IMR-90 (cell line): ENCODE data around the gene CDCP2. TPM values are rescaled to one million over a fixed set of nuclear protein-coding genes. Genes with fewer than 3 reads are reported as not detected.

ENCODE experiments used
- ATAC-seq: fragments of 200-7000 bp; cut with Tn5 transposase; 2 replicates; pipeline ENCODE4 v1.9.1; 2020; ENCODE audit warnings: low read depth, mild to moderate bottlenecking, moderate library complexity
- BruUV-seq: library from RNA; stranded (reverse); fragments of 400-500 nt; replicated peaks from 2 replicates; lab custom pipeline; 2021; lab: Mats Ljungman, UMichigan
- CTCF ChIA-PET: fragments of 300-600 bp; formaldehyde crosslinking; extraction: SDS; loops from one replicate; lab custom pipeline; 2021; ENCODE audit warnings: antibody characterized with exemption; lab: Yijun Ruan, JAX
- POLR2A ChIA-PET: fragments of 300-600 bp; sonication (Branson Sonifier 250); formaldehyde crosslinking; loops from one replicate; lab custom pipeline; 2022; ENCODE audit warnings: antibody characterized with exemption; ENCODE audit not compliant: unreplicated experiment; lab: Charles Lee
- DNase-seq: peaks from one replicate; pipeline ENCODE4 v3.0.0; 2013
- H2AFZ ChIP-seq: replicated peaks from 2 replicates; pipeline ENCODE3; 2013; ENCODE audit warnings: low read length, mild to moderate bottlenecking; ENCODE audit not compliant: poor library complexity
- H2AK5ac ChIP-seq: 2 replicates; pipeline ENCODE4 v1.6.1; 2013; ENCODE audit warnings: low read depth, low read length, inconsistent platforms
- H2AK9ac ChIP-seq: replicated peaks from 2 replicates; pipeline ENCODE3; 2013; ENCODE audit warnings: mild to moderate bottlenecking, low read depth, low read length, moderate library complexity; ENCODE audit not compliant: poor library complexity
- H2BK120ac ChIP-seq: 2 replicates; pipeline ENCODE4 v1.6.1; 2013; ENCODE audit warnings: low read depth, low read length, inconsistent platforms
- H2BK15ac ChIP-seq: 3 replicates; pipeline ENCODE4 v1.6.1; 2013; ENCODE audit warnings: low read depth, low read length, inconsistent platforms
- H2BK20ac ChIP-seq: 2 replicates; pipeline ENCODE4 v1.6.1; 2013; ENCODE audit warnings: low read depth, mild to moderate bottlenecking, inconsistent platforms, low read length, moderate library complexity
- H2BK5ac ChIP-seq: 2 replicates; pipeline ENCODE4 v1.6.1; 2013; ENCODE audit warnings: mild to moderate bottlenecking, low read depth, low read length, inconsistent platforms; ENCODE audit not compliant: poor library complexity, severe bottlenecking
- H3K14ac ChIP-seq: replicated peaks from 2 replicates; pipeline ENCODE4 v1.6.1; 2013; ENCODE audit warnings: low read depth, low read length, inconsistent platforms
- H3K18ac ChIP-seq: 2 replicates; pipeline ENCODE4 v1.6.1; 2013; ENCODE audit warnings: low read depth, low read length, control low read depth
- H3K23ac ChIP-seq: 2 replicates; pipeline ENCODE4 v1.6.1; 2013; ENCODE audit warnings: low read depth, low read length, inconsistent platforms
- H3K27ac ChIP-seq: 2 replicates; pipeline ENCODE4 v1.5.1; 2013; ENCODE audit warnings: mild to moderate bottlenecking, control low read depth, low read length; ENCODE audit not compliant: insufficient read depth
- H3K27me3 ChIP-seq: 2 replicates; pipeline ENCODE4 v1.6.1; 2013; ENCODE audit warnings: low read length; ENCODE audit not compliant: control insufficient read depth, insufficient read depth
- H3K36me3 ChIP-seq: 2 replicates; pipeline ENCODE4 v1.6.1; 2013; ENCODE audit warnings: low read length, mixed read lengths; ENCODE audit not compliant: control insufficient read depth, insufficient read depth
- H3K4ac ChIP-seq: 2 replicates; pipeline ENCODE4 v1.6.1; 2013; ENCODE audit warnings: low read depth, low read length, inconsistent platforms
- H3K4me1 ChIP-seq: 2 replicates; pipeline ENCODE4 v1.6.1; 2013; ENCODE audit warnings: low read length, mixed read lengths; ENCODE audit not compliant: control insufficient read depth, insufficient read depth
- H3K4me2 ChIP-seq: 2 replicates; pipeline ENCODE4 v1.6.1; 2013; ENCODE audit warnings: low read depth, mild to moderate bottlenecking, control low read depth, low read length, moderate library complexity
- H3K4me3 ChIP-seq: 2 replicates; pipeline ENCODE4 v1.5.1; 2013; ENCODE audit warnings: low read depth, mild to moderate bottlenecking, control low read depth, low read length, moderate library complexity; ENCODE audit not compliant: insufficient read depth
- H3K56ac ChIP-seq: 2 replicates; pipeline ENCODE4 v1.6.1; 2013; ENCODE audit warnings: low read length, inconsistent platforms; ENCODE audit not compliant: insufficient read depth; ENCODE audit errors: extremely low read depth
- H3K79me1 ChIP-seq, 2 experiments: 2 replicates each; pipeline ENCODE4 v1.6.1; 2013; ENCODE audit warnings: low read length in 2 of 2, inconsistent platforms in 1 of 2, low read depth in 1 of 2
- H3K9ac ChIP-seq: 2 replicates; pipeline ENCODE4 v1.6.1; 2013; ENCODE audit warnings: low read depth, low read length, control low read depth
- H3K9me1 ChIP-seq: 2 replicates; pipeline ENCODE4 v1.6.1; 2013; ENCODE audit warnings: low read length, inconsistent platforms; ENCODE audit not compliant: insufficient read depth
- H3K9me3 ChIP-seq: 2 replicates; pipeline ENCODE4 v1.6.1; 2013; ENCODE audit warnings: low read length; ENCODE audit not compliant: control insufficient read depth, insufficient read depth
- H4K20me1 ChIP-seq: 2 replicates; pipeline ENCODE4 v1.6.1; 2013; ENCODE audit warnings: low read length, inconsistent platforms; ENCODE audit not compliant: insufficient read depth
- H4K5ac ChIP-seq: 2 replicates; pipeline ENCODE4 v1.6.1; 2013; ENCODE audit warnings: mild to moderate bottlenecking, low read depth, low read length, control low read depth
- H4K8ac ChIP-seq, 2 experiments: 2 replicates each; pipeline ENCODE4 v1.6.1; 2013; ENCODE audit warnings: low read depth in 2 of 2, low read length in 2 of 2, control low read depth in 1 of 2, inconsistent platforms in 1 of 2
- H4K91ac ChIP-seq: 2 replicates; pipeline ENCODE4 v1.6.1; 2013; ENCODE audit warnings: low read depth, low read length, inconsistent platforms; ENCODE audit not compliant: insufficient read depth
- BHLHE40 ChIP-seq: fragments of 150-350 bp; IDR thresholded peaks from 2 replicates; pipeline ENCODE4 v1.6.1; 2016; ENCODE audit warnings: mild to moderate bottlenecking, low read depth, low read length
- CHD1 ChIP-seq: IDR thresholded peaks from 2 replicates; pipeline ENCODE4 v1.6.1; 2012; ENCODE audit warnings: low read depth, low read length, improper control_type of control experiment
- FOS ChIP-seq: fragments of 150-350 bp; IDR thresholded peaks from 2 replicates; pipeline ENCODE4 v1.6.1; 2016; ENCODE audit warnings: low read depth, low read length
- MAFK ChIP-seq: IDR thresholded peaks from 2 replicates; pipeline ENCODE4 v1.6.1; 2012; ENCODE audit warnings: low read depth, low read length, improper control_type of control experiment
- MAZ ChIP-seq: IDR thresholded peaks from 2 replicates; pipeline ENCODE4 v1.6.1; 2012; ENCODE audit warnings: low read depth, mild to moderate bottlenecking, low read length, improper control_type of control experiment, moderate library complexity, borderline replicate concordance
- MXI1 ChIP-seq: IDR thresholded peaks from 2 replicates; pipeline ENCODE4 v1.6.1; 2012; ENCODE audit warnings: low read depth, mild to moderate bottlenecking, low read length, moderate library complexity, borderline replicate concordance
- POLR2A ChIP-seq: IDR thresholded peaks from 2 replicates; pipeline ENCODE4 v1.6.1; 2012; ENCODE audit warnings: mild to moderate bottlenecking, low read depth, low read length
- RCOR1 ChIP-seq: IDR thresholded peaks from 2 replicates; pipeline ENCODE4 v1.6.1; 2012; ENCODE audit warnings: mild to moderate bottlenecking, low read length, improper control_type of control experiment; ENCODE audit not compliant: insufficient replicate concordance
- WGBS, 2 experiments: methylation state at CpG; one replicate each; pipeline versions ENCODE4 v1.1.5 to v1.1.7; 2013; ENCODE audit warnings: missing lambda C conversion rate in 2 of 2; ENCODE audit not compliant: insufficient read length in 1 of 2; ENCODE audit errors: extremely low coverage in 2 of 2; 5-methylcytosine and 5-hydroxymethylcytosine counted together
- dilution Hi-C: fragments of 300-500 bp; cut with HindIII; formaldehyde crosslinking; loops from one replicate; pipeline ENCODE4 v1.14.3; 2018; ENCODE audit warnings: low sequenced_read_pairs; ENCODE audit not compliant: unreplicated experiment
- in situ Hi-C: fragments of 300-500 bp; cut with MboI; formaldehyde crosslinking; loops from 3 replicates; pipeline ENCODE4 v1.14.3; 2019; ENCODE audit warnings: low sequenced_read_pairs, inconsistent platforms, mixed read lengths
- intact Hi-C: fragments of 100-400 bp; cut with micrococcal nuclease; formaldehyde crosslinking; loops from 2 replicates; pipeline ENCODE4 v1.10.0; 2022
- polyA plus RNA-seq, 3 experiments: library from polyadenylated mRNA; depleted of rRNA; stranded (reverse); fragments of >200 nt; gene quantifications; 2 replicates each; pipeline ENCODE4 v1.2.3, GENCODE V29; 2012; ENCODE audit warnings: low replicate concordance in 1 of 3
- total RNA-seq: library from RNA; depleted of rRNA; stranded (reverse); fragments of >200 nt; gene quantifications from 2 replicates; pipeline ENCODE4 v1.2.3, GENCODE V29; 2012
- TF ChIP-seq, protein P1 (sequence below): fragments of 150-350 bp; IDR thresholded peaks from 2 replicates; pipeline ENCODE4 v1.6.1; 2016; ENCODE audit warnings: low read depth, mild to moderate bottlenecking, low read length, moderate library complexity, borderline replicate concordance

The CDCP2 gene
- total and polyA plus RNA-seq, 2 of the 4 experiments (the other 2 are of a cell fraction): not detected

GRCh38 chr1:54121482-54122134, 31.2 kb downstream of the CDCP2 start (continued):
- TF ChIP-seq MAFK (no peak), POLR2A (peak; percentile 44; the same call in 1 of the 2 replicates), MXI1 (no peak)

GRCh38 chr1:54120698-54121481, 31.9 kb downstream of the CDCP2 start:
- 0 out of 2 replicates have a peak overlapping the region, but pooled peaks have one; percentile 26 for H3K9ac ChIP-seq

More at GRCh38 chr1:54120698-54121481, 31.9 kb downstream of the CDCP2 start:
- peak overlapping the region; percentile 51 to 93; a peak in 3 of 4 replicates for H4K8ac ChIP-seq
- no peak overlapping the region for H3K56ac ChIP-seq
- H2AK9ac ChIP-seq: peak overlapping the region; percentile 79
- H2BK15ac ChIP-seq: peak overlapping the region; percentile 62; the same call in 2 of the 3 replicates
- no peaks in the 10 kb centered on the region for H3K9me3 ChIP-seq
- CTCF ChIA-PET: interaction anchor here (0.9 to 1.0 kb wide), 2 partner anchors 366 to 369 kb away, joined by 3 read pairs; no protein-coding TSS in a partner anchor
- POLR2A ChIA-PET: interaction anchor here (0.5 kb wide), 1 partner anchor 133 kb away, joined by 3 read pairs; no protein-coding TSS in a partner anchor
- H2AFZ ChIP-seq: peak overlapping the region; percentile 92
- H3K4me2 ChIP-seq: peak overlapping the region; percentile 83
- H3K4ac ChIP-seq: peak overlapping the region; percentile 73
- 58% methylated on average over 21 of the region's 33 CpGs; no CpG with 5 or more reads in 1 of the 2 experiments for WGBS, 2 experiments
- TF ChIP-seq RCOR1 (no peak), CHD1 (no peak), MAZ (no peak), FOS (no peak), MXI1 (no peak), BHLHE40 (no peak)
- TF ChIP-seq, protein P1, sequence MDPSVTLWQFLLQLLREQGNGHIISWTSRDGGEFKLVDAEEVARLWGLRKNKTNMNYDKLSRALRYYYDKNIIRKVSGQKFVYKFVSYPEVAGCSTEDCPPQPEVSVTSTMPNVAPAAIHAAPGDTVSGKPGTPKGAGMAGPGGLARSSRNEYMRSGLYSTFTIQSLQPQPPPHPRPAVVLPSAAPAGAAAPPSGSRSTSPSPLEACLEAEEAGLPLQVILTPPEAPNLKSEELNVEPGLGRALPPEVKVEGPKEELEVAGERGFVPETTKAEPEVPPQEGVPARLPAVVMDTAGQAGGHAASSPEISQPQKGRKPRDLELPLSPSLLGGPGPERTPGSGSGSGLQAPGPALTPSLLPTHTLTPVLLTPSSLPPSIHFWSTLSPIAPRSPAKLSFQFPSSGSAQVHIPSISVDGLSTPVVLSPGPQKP: no peak
- peak overlapping the region; percentile 95 for H2BK120ac ChIP-seq
- peak overlapping the region; percentile 77 for H4K91ac ChIP-seq
- BruUV-seq: no TSS peak
- H2AK5ac ChIP-seq: peak overlapping the region; percentile 99
- peaks cover 33% of the 10 kb centered on the region for H3K9me1 ChIP-seq
- dilution Hi-C loops (no loop called here), in situ Hi-C loops (loop anchor here (10.0 kb wide), 1 partner anchor 364 kb away; no protein-coding TSS in a partner anchor), intact Hi-C loops (loop anchor here (1.0 kb wide), 4 partner anchors 79 to 368 kb away; partner anchors contain the start of genes CYB5RL and MRPL37)
- peak overlapping the region; percentile 13; the same call in 1 of the 2 replicates for H3K4me3 ChIP-seq
- no peaks in the 10 kb centered on the region for H4K20me1 ChIP-seq
- ATAC-seq (no peak), DNase-seq (no peak)
- peak overlapping the region; percentile 13; the same call in 1 of the 2 replicates for H2BK20ac ChIP-seq
- no peaks in the 10 kb centered on the region for H3K36me3 ChIP-seq
- peak overlapping the region; percentile 11 for H2BK5ac ChIP-seq
- H4K5ac ChIP-seq: peak overlapping the region; percentile 74; the same call in 1 of the 2 replicates
- H3K27me3 ChIP-seq: no peaks in the 10 kb centered on the region; the same call in 1 of the 2 replicates
- peaks cover 9% of the 10 kb centered on the region for H3K4me1 ChIP-seq
- peak overlapping the region; percentile 33; the same call in 1 of the 2 replicates for H3K18ac ChIP-seq
- peak overlapping the region; percentile 94 for H3K14ac ChIP-seq
- H3K79me1 ChIP-seq: peaks cover 0 to 6% of the 10 kb centered on the region in 2 experiments; a peak in 1 of 4 replicates
- H3K23ac ChIP-seq: peak overlapping the region; percentile 22
- H3K27ac ChIP-seq: no peak overlapping the region; the same call in 1 of the 2 replicates
